PFSK-1 (cell line): Measurements from ENCODE around the gene MRPL45.

Experiments used
- POLR2AphosphoS5 ChIP-seq: IDR thresholded peaks from 2 replicates; pipeline ENCODE4 v1.6.1; 2012; ENCODE audit warnings: low read depth, mild to moderate bottlenecking, control low read depth, low read length, moderate library complexity
- TF ChIP-seq, protein P1 (sequence below), 2 experiments: IDR thresholded peaks; 2 replicates each; pipeline versions ENCODE4 v1.6.1 to v1.8.0; 2011 to 2012; ENCODE audit warnings: low read depth in 2 of 2, low read length in 2 of 2, control low read depth in 1 of 2, inconsistent platforms in 1 of 2, mild to moderate bottlenecking in 1 of 2, moderate library complexity in 1 of 2; ENCODE audit not compliant: insufficient read depth in 1 of 2

DNA sequence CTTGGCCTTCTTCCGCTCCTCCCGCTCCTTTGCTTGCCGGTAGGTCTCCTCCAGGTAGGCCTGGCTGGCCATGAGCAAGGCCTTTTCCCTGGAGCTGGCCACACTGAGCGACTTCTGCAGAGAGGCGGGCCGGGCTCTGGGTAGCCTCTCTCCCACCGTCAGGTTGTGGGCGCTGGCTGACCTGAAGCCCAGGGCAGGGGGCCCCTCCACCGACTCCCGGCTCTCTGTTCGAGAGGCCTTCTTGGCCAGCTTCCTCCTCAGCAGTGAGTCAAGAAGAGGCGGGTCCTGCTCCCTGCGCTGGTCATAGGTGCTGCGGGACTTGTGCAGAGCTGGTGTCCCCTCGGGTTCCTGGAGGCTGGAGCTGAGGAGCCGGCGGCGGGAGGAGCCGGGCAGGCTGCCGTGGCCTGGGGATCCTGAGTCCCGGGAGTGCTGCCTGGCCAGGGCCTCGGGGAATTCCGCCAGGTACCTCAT is 34.0 kb downstream of the MRPL45 start:
- no peak for TF ChIP-seq POLR2AphosphoS5
- TF ChIP-seq, protein P1, sequence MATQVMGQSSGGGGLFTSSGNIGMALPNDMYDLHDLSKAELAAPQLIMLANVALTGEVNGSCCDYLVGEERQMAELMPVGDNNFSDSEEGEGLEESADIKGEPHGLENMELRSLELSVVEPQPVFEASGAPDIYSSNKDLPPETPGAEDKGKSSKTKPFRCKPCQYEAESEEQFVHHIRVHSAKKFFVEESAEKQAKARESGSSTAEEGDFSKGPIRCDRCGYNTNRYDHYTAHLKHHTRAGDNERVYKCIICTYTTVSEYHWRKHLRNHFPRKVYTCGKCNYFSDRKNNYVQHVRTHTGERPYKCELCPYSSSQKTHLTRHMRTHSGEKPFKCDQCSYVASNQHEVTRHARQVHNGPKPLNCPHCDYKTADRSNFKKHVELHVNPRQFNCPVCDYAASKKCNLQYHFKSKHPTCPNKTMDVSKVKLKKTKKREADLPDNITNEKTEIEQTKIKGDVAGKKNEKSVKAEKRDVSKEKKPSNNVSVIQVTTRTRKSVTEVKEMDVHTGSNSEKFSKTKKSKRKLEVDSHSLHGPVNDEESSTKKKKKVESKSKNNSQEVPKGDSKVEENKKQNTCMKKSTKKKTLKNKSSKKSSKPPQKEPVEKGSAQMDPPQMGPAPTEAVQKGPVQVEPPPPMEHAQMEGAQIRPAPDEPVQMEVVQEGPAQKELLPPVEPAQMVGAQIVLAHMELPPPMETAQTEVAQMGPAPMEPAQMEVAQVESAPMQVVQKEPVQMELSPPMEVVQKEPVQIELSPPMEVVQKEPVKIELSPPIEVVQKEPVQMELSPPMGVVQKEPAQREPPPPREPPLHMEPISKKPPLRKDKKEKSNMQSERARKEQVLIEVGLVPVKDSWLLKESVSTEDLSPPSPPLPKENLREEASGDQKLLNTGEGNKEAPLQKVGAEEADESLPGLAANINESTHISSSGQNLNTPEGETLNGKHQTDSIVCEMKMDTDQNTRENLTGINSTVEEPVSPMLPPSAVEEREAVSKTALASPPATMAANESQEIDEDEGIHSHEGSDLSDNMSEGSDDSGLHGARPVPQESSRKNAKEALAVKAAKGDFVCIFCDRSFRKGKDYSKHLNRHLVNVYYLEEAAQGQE (IDR thresholded peaks at IDR 0.05; ENCODE audit: insufficient read depth in 1 of 2, low read depth in 2 of 2, low read length in 2 of 2) = no peak
